Body of pancreas (tissue), 4 donors: ENCODE measurements around the gene VPS4B. TPM values are rescaled to one million over a fixed set of nuclear protein-coding genes. Genes with fewer than 3 reads are reported as not detected.

ENCODE experiments used
- ATAC-seq: fragments of 150-250 bp; one replicate; pipeline ENCODE4 v1.9.1; 2016
- DNase-seq, 4 donors: peaks; one replicate each; pipeline ENCODE4 v3.0.0-alpha.2; 2019
- H3K27ac ChIP-seq, 4 donors: fragments of 200-600 bp; sonication (generic); 1 replicate in 3 of 4; 2 replicates in 1 of 4; pipeline versions ENCODE4 v1.5.1 to v1.6.1; 2016 to 2019; ENCODE audit warnings: mild to moderate bottlenecking in 1 of 4, mixed read lengths in 1 of 4, moderate library complexity in 1 of 4
- H3K27me3 ChIP-seq, 2 donors: fragments of 200-600 bp; sonication (generic); one replicate each; pipeline ENCODE4 v1.6.0; 2016; ENCODE audit warnings: mild to moderate bottlenecking in 1 of 2
- H3K36me3 ChIP-seq, 2 donors: fragments of 200-600 bp; sonication (generic); replicated peaks in 1 of 2; 2 replicates each; pipeline ENCODE4 v1.5.1; 2016; ENCODE audit warnings: low read depth in 2 of 2; ENCODE audit not compliant: insufficient read depth in 1 of 2
- H3K4me1 ChIP-seq: fragments of 200-600 bp; sonication (generic); one replicate; pipeline ENCODE4 v1.6.0; 2016
- H3K4me3 ChIP-seq, 2 donors: fragments of 200-600 bp; sonication (generic); 1 replicate in 1 of 2; 2 replicates in 1 of 2; pipeline ENCODE4 v1.5.1; 2016 to 2019
- H3K9me3 ChIP-seq, 3 donors: fragments of 200-600 bp; sonication (generic); 1 replicate in 2 of 3; 2 replicates in 1 of 3; pipeline ENCODE4 v1.5.1; 2016
- CTCF ChIP-seq, 7 experiments: fragments of 450-650 bp in 4 of 7; fragments of 200-600 bp in 3 of 7; sonication (generic) in 3 of 7; IDR thresholded peaks; one replicate each; pipeline ENCODE4 v1.5.1; 2016 to 2019; ENCODE audit warnings: antibody characterized with exemption in 7 of 7
- POLR2A ChIP-seq, 3 donors: fragments of 450-650 bp; IDR thresholded peaks; one replicate each; pipeline ENCODE4 v1.6.1; 2016; ENCODE audit warnings: antibody characterized with exemption in 3 of 3, mild to moderate bottlenecking in 2 of 3
- WGBS, 2 donors: methylation state at CpG; one replicate each; pipeline ENCODE4 v1.1.5; 2017; 5-methylcytosine and 5-hydroxymethylcytosine counted together
- intact Hi-C: fragments of 100-400 bp; cut with DNase I; formaldehyde crosslinking; loops from one replicate; pipeline ENCODE4 v1.15.1; 2023
- total RNA-seq, 2 donors: library from RNA; depleted of rRNA; stranded (reverse); fragments of >200 nt; gene quantifications; one replicate each; pipeline ENCODE4 v1.1.0, GENCODE V29; 2016

VPS4B gene
- total RNA-seq, 2 donors from 2014 or later = 16.2 to 20.2 TPM

GRCh38 chr18:63344918-63345317 lies 77.4 kb downstream of the VPS4B start:
- Histone ChIP-seq H3K4me1 (no peaks in the 10 kb centered on the region), H3K27ac (no peak overlapping the region), H3K4me3 (no peak overlapping the region), H3K9me3 (no peaks in the 10 kb centered on the region), H3K36me3 (peaks cover 0 to 18% of the 10 kb centered on the region in 2 donors), H3K27me3 (no peaks in the 10 kb centered on the region)
- 79 to 82% methylated on average over 2 of the region's 2 CpGs for WGBS, 2 donors
- intact Hi-C loops = no loop called here
- TF ChIP-seq CTCF (IDR thresholded peaks at IDR 0.05) = no peak
- TF ChIP-seq POLR2A (IDR thresholded peaks at IDR 0.05) = no peak
- DNase-seq = no peak
- no peak for ATAC-seq

GRCh38 chr18:63344263-63344662 lies 78.0 kb downstream of the VPS4B start:
- intact Hi-C loops = no loop called here
- H3K4me1 ChIP-seq = no peaks in the 10 kb centered on the region
- no peak overlapping the region for H3K4me3 ChIP-seq
- peaks cover 0 to 18% of the 10 kb centered on the region in 2 donors for H3K36me3 ChIP-seq
- H3K9me3 ChIP-seq = no peaks in the 10 kb centered on the region
- no peak overlapping the region for H3K27ac ChIP-seq
- TF ChIP-seq POLR2A (IDR thresholded peaks at IDR 0.05) = no peak
- no peak for TF ChIP-seq CTCF (IDR thresholded peaks at IDR 0.05)
- DNase-seq (no peak), ATAC-seq (no peak)
- 58 to 62% methylated on average over 5 of the region's 5 CpGs for WGBS, 2 donors
- no peaks in the 10 kb centered on the region for H3K27me3 ChIP-seq

- no peaks in the 10 kb centered on the region for H3K27me3 ChIP-seq
- no peak overlapping the region for H3K27ac ChIP-seq
- WGBS, 2 donors = 63 to 80% methylated on average over 5 of the region's 5 CpGs
- DNase-seq (peak in 1 of 4 donors; percentile 29), ATAC-seq (no peak)
- no peaks in the 10 kb centered on the region for H3K9me3 ChIP-seq
- no peaks in the 10 kb centered on the region for H3K4me1 ChIP-seq
- H3K4me3 ChIP-seq = no peak overlapping the region
- intact Hi-C loops = no loop called here
- TF ChIP-seq POLR2A (IDR thresholded peaks at IDR 0.05) (no peak), CTCF (IDR thresholded peaks at IDR 0.05) (peak in 3 of 7 experiments; percentile 7 to 26 (median 23))
- H3K36me3 ChIP-seq = peaks cover 0 to 20% of the 10 kb centered on the region in 2 donors
Observed at GRCh38 chr18:63342206-63342605, 80.1 kb downstream of the VPS4B start.

GRCh38 chr18:63339920-63340484 lies 82.3 kb downstream of the VPS4B start:
- 24 to 29% methylated on average over 4 of the region's 4 CpGs for WGBS, 2 donors
- intact Hi-C loops = no loop called here
- H3K36me3 ChIP-seq = peaks cover 0 to 14% of the 10 kb centered on the region in 2 donors

More at GRCh38 chr18:63339920-63340484, 82.3 kb downstream of the VPS4B start:
- ATAC-seq (no peak), DNase-seq (peak in 2 of 4 donors; percentile 30 to 47)
- H3K9me3 ChIP-seq = no peaks in the 10 kb centered on the region
- H3K27ac ChIP-seq = no peak overlapping the region
- H3K4me1 ChIP-seq = no peaks in the 10 kb centered on the region
- TF ChIP-seq CTCF (IDR thresholded peaks at IDR 0.05) (peak; percentile 11 to 41 (median 33)), POLR2A (IDR thresholded peaks at IDR 0.05) (no peak)
- H3K27me3 ChIP-seq = no peaks in the 10 kb centered on the region
- H3K4me3 ChIP-seq = no peak overlapping the region

Other genes with a start within 250 kb of the VPS4B start
- gene BCL2, start 102.7 kb downstream of the VPS4B start, total RNA-seq = 10 to 100 TPM; 10.1 to 18.5 TPM
- 10 to 100 TPM; 14.5 TPM for gene KDSR, start 55.3 kb downstream of the VPS4B start, total RNA-seq
- gene SERPINB5, start 54.5 kb upstream of the VPS4B start, total RNA-seq = not detected
- not detected for gene SERPINB12, start 119.9 kb upstream of the VPS4B start, total RNA-seq
- not detected for gene SERPINB13, start 164.9 kb upstream of the VPS4B start, total RNA-seq
- gene SERPINB4, start 221.8 kb upstream of the VPS4B start, total RNA-seq = not detected
- gene SERPINB3, start 239.4 kb upstream of the VPS4B start, total RNA-seq = not detected